Testis (tissue), 3 donors: ENCODE results near the gene TCF7L1. TPM values are rescaled to one million over a fixed set of nuclear protein-coding genes. Genes with fewer than 3 reads are reported as not detected.

Source experiments
- DNase-seq: peaks from one replicate; pipeline ENCODE4 v3.0.0-alpha.2; 2019
- H3K27ac ChIP-seq, 2 donors: fragments of 200-600 bp; sonication (generic); one replicate each; pipeline ENCODE4 v1.5.1; 2019
- H3K27me3 ChIP-seq: fragments of 200-600 bp; sonication (generic); one replicate; pipeline ENCODE4 v1.5.1; 2019
- H3K36me3 ChIP-seq: fragments of 200-600 bp; sonication (generic); one replicate; pipeline ENCODE4 v1.5.1; 2017; ENCODE audit warnings: low read depth; ENCODE audit errors: missing control alignments
- H3K4me1 ChIP-seq: fragments of 200-600 bp; sonication (generic); one replicate; pipeline ENCODE4 v1.5.1; 2019
- H3K4me3 ChIP-seq, 2 donors: fragments of 200-600 bp; sonication (generic); one replicate each; pipeline ENCODE4 v1.5.1; 2017 to 2019
- H3K9me3 ChIP-seq: fragments of 200-600 bp; sonication (generic); one replicate; pipeline ENCODE4 v1.5.1; 2017
- POLR2A ChIP-seq: fragments of 450-650 bp; IDR thresholded peaks from one replicate; pipeline ENCODE4 v1.6.1; 2017; ENCODE audit warnings: antibody characterized with exemption, mild to moderate bottlenecking, moderate library complexity
- WGBS, 2 donors: methylation state at CpG; one replicate each; pipeline ENCODE4 v1.1.5; 2018; 5-methylcytosine and 5-hydroxymethylcytosine counted together
- intact Hi-C: fragments of 100-400 bp; cut with DNase I; formaldehyde crosslinking; loops from one replicate; pipeline ENCODE4 v1.15.1; 2023; ENCODE audit warnings: low total_unique reads
- polyA plus RNA-seq: library from polyadenylated mRNA; stranded (reverse); fragments of 350-450 nt; fragmentation: Illumina TruSeq; extraction: RNeasy Lipid Tissue Mini Kit (QIAGEN cat#74804); gene quantifications from one replicate; pipeline ENCODE4 v1.2.3, GENCODE V29; 2014; ENCODE audit warnings: low read depth, low replicate concordance; ENCODE audit not compliant: insufficient read depth
- total RNA-seq, 2 donors: library from RNA; depleted of rRNA; stranded (reverse); fragments of >200 nt; gene quantifications; one replicate each; pipeline ENCODE4 v1.2.3, GENCODE V29; 2016
- TF ChIP-seq, protein P1 (sequence below), 3 experiments: fragments of 450-650 bp in 2 of 3; fragments of 200-600 bp in 1 of 3; sonication (generic) in 1 of 3; IDR thresholded peaks; one replicate each; pipeline ENCODE4 v1.5.1; 2016 to 2019; ENCODE audit warnings: antibody characterized with exemption in 3 of 3, mild to moderate bottlenecking in 2 of 3, moderate library complexity in 1 of 3

TCF7L1 gene
- total and polyA plus RNA-seq, 3 donors from 2014 or later, result 6.7 to 11.9 (median 6.7) TPM

DNA sequence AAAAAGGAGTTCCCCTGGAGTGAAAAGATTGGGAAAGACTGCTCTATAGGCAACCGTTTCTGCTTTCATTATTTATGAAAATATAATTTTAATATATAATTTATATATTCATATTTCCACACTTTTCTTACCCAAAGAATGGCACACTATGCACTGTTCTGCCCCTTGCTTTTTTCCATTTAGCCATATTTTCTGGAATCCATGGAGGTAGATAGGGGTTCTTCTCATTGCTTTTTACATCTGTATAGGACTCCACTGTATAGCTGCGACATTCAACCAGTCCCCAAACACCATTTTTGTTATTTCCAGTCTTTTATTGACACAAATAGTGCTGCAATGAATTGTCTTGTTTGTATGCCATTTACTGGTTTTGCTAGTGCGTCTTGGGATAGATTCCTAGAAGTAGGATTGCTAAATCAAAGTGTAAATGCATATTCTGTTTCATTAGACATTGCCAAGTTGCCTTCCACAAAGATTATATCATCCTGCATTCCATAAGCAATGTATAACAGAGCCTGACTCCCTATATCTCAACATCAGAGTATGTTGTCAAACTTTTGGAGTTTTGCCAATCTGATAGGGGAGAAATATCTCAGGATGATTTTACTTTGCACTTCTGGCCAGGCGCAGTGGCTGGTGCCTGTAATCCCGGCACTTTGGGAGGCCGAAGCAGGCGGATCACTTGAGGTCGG, 26.6 kb upstream of the TCF7L1 start:
- no peak for DNase-seq
- Histone ChIP-seq H3K27ac (no peak overlapping the region), H3K4me1 (no peaks in the 10 kb centered on the region), H3K36me3 (no peaks in the 10 kb centered on the region), H3K9me3 (no peaks in the 10 kb centered on the region), H3K4me3 (no peak overlapping the region), H3K27me3 (no peaks in the 10 kb centered on the region)
- 82 to 87% methylated on average over 8 of the region's 8 CpGs for WGBS, 2 donors
- TF ChIP-seq POLR2A, result no peak
- TF ChIP-seq, protein P1, sequence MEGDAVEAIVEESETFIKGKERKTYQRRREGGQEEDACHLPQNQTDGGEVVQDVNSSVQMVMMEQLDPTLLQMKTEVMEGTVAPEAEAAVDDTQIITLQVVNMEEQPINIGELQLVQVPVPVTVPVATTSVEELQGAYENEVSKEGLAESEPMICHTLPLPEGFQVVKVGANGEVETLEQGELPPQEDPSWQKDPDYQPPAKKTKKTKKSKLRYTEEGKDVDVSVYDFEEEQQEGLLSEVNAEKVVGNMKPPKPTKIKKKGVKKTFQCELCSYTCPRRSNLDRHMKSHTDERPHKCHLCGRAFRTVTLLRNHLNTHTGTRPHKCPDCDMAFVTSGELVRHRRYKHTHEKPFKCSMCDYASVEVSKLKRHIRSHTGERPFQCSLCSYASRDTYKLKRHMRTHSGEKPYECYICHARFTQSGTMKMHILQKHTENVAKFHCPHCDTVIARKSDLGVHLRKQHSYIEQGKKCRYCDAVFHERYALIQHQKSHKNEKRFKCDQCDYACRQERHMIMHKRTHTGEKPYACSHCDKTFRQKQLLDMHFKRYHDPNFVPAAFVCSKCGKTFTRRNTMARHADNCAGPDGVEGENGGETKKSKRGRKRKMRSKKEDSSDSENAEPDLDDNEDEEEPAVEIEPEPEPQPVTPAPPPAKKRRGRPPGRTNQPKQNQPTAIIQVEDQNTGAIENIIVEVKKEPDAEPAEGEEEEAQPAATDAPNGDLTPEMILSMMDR (IDR thresholded peaks at IDR 0.05), result no peak
- intact Hi-C loops, result no loop called here

DNA sequence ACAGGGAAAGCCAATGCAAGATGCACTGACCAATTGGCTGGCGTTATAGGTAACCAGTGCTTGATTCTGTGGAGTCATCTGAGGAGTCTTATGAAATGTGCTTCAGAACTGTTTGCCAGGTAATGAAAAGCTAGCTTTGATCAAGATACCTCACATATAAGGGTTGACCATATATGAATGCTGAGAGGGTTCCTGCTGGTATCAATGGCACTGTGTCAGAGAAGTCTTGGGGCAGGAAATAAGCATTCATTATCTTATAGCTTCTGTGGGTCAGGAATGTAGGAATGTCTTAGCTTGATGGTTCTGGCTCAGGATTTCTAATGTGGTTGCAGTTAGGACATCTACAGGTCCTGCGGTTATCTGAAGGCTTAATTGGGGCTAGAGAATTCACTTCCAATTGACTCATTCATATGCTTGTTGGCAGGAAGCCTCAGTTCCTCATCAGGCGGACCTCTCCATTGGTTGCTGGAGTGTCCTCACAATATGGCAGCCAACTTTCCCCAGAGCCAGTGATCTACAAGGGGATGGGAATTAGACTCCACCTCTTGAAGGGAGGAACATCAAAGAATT, 22.1 kb upstream of the TCF7L1 start:
- no peak overlapping the region for H3K27ac ChIP-seq
- no peak for TF ChIP-seq POLR2A
- TF ChIP-seq, protein P1 (IDR thresholded peaks at IDR 0.05), result no peak
- H3K27me3 ChIP-seq, result no peaks in the 10 kb centered on the region
- H3K9me3 ChIP-seq, result no peaks in the 10 kb centered on the region
- no peaks in the 10 kb centered on the region for H3K4me1 ChIP-seq
- DNase-seq, result no peak
- intact Hi-C loops, result no loop called here
- H3K4me3 ChIP-seq, result no peak overlapping the region
- H3K36me3 ChIP-seq, result no peaks in the 10 kb centered on the region
- WGBS, 2 donors, result 78 to 95% methylated on average over 3 of the region's 3 CpGs

DNA sequence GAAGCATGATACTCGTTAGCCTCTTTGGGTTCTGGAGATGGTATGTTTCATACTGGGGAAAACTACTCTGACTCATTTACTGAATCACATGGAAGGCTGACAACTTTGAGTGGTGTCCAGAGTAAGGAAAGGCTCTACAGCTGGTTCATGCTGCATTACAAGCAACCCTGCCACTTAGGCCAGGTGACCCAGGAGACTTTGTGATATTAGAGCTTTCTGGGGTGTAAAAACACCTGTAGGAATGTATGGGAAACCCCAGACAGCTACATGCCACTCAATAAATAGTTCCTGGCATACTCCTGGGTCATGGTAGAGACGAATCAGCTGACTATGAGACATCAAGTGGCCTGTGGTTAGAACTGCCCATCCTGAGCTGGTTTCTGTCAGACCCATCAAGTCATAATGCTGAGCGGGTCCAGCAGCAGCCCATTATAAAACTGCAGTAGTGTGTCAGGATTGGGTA, 21.3 kb upstream of the TCF7L1 start:
- Histone ChIP-seq H3K4me1 (no peaks in the 10 kb centered on the region), H3K9me3 (no peaks in the 10 kb centered on the region), H3K27me3 (no peaks in the 10 kb centered on the region), H3K36me3 (no peaks in the 10 kb centered on the region), H3K27ac (no peak overlapping the region), H3K4me3 (no peak overlapping the region)
- 87 to 89% methylated on average over 3 of the region's 3 CpGs for WGBS, 2 donors
- intact Hi-C loops, result no loop called here
- TF ChIP-seq, protein P1 (IDR thresholded peaks at IDR 0.05), result no peak
- no peak for TF ChIP-seq POLR2A
- no peak for DNase-seq

DNA sequence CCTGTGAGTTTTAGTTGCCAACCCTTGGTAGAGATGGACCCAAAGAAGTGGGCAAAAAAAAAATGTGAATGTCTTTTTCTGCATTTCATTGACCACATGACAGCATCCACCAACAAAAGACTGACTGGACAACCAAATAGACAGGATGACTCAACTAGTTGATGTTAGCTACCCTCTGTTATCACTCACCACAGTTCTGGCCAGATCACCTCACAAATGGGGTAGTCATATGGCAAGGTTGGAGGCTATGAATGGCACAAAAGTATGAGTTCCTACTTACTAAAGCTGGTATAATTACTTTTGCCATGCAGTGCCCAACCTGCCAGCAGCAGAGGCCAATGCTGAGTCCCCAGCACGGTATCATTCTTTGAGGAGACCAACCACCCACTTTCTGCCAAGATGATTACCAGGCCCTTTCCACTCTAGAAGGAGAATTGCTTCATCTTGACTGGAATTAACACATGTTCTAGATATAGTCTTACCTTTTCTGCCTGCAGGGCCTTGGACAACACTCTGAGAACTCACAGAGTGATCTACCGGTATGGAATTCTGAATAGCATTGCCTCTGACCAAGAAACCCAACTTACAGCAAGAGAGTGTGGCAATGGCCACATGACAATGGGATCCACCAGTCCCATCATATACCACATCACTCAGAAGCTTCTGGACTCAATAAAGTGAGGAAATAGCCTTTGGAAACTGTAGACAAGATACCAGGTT, 20.1 kb upstream of the TCF7L1 start:
- Histone ChIP-seq H3K27me3 (no peaks in the 10 kb centered on the region), H3K36me3 (no peaks in the 10 kb centered on the region), H3K4me3 (no peak overlapping the region), H3K4me1 (no peaks in the 10 kb centered on the region), H3K27ac (no peak overlapping the region), H3K9me3 (no peaks in the 10 kb centered on the region)
- TF ChIP-seq POLR2A, result no peak
- TF ChIP-seq, protein P1 (IDR thresholded peaks at IDR 0.05), result no peak
- WGBS, 2 donors, result 21 to 75% methylated on average over 2 of the region's 2 CpGs
- intact Hi-C loops, result no loop called here
- DNase-seq, result no peak
